ENCODE results near the gene AUTS2. TPM values are rescaled to one million over a fixed set of nuclear protein-coding genes. Genes with fewer than 3 reads are reported as not detected.

The AUTS2 gene
- total and polyA plus RNA-seq, 2 of the 8 experiments (the other 6 are each of a cell fraction or from before 2014, with no cell fraction given), result 25.9 to 101 TPM

DNA sequence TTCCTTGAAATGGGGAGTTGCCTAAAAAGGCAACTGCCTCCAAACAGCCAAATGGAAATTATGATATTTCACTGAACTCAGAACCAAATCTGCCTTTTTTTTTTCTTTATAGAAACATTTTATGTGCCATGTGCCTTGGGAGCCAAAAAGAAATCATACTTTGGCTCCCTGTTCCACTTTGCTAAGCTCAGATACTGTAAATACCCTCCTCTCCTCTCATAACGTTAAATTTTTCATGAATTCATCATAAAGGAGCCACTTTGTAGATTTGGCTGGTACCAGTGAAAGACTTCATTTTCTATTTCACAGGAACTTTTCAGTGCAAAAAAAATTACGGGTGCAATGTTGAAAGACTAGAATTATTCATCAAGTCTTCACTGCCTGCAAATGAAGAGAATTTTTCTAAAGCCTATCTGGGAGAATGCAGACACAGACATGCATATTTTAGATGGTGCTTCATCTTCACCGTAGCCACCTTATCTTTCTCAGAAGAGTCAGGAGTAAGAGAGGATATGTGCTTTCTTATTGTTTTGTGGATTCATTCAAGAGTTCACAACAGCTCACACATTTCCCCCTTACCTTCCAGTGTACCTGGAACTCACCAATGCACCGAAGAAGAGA is 791.4 kb downstream of the AUTS2 start (continued):
- TF ChIP-seq, protein P1, sequence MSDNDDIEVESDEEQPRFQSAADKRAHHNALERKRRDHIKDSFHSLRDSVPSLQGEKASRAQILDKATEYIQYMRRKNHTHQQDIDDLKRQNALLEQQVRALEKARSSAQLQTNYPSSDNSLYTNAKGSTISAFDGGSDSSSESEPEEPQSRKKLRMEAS (IDR thresholded peaks at IDR 0.05), result no peak
- TF ChIP-seq PHF8 (conservative IDR thresholded peaks at IDR 0.05; ENCODE audit: low read depth, low read length) (no peak), TAF7 (optimal IDR thresholded peaks at IDR 0.05; ENCODE audit: borderline replicate concordance, low read depth, low read length) (no peak), SP4 (IDR thresholded peaks at IDR 0.05; ENCODE audit: low read length) (no peak), USF2 (IDR thresholded peaks at IDR 0.05; ENCODE audit: low read length) (no peak), EGR1 (IDR thresholded peaks at IDR 0.05; ENCODE audit: borderline replicate concordance, low read depth, low read length) (no peak), HDAC2 (IDR thresholded peaks at IDR 0.05; ENCODE audit: borderline replicate concordance in 1 of 2, low read depth in 2 of 2, low read length in 2 of 2) (no peak)
